ENCODE results near the gene ANKS1B.
"Not testable (repeated sequence)": the region's sequence is repeated elsewhere in the genome, so short reads cannot be mapped to it uniquely, and the experiment has no call there.

Gene ANKS1B

GRCh38 chr12:99043319-99043914 lies 941.3 kb downstream of the ANKS1B start:
- Histone ChIP-seq H3K36me3 (ENCODE audit: control insufficient read depth, insufficient read depth, low read length) (no peaks in the 10 kb centered on the region), H3K4me3 (ENCODE audit: low read length) (no peak overlapping the region), H3K9ac (ENCODE audit: low read length) (no peak overlapping the region), H3K27ac (ENCODE audit: low read depth, low read length) (no peak overlapping the region), H3K27me3 (ENCODE audit: control insufficient read depth, insufficient read depth, low read length) (no peaks in the 10 kb centered on the region), H3K4me1 (ENCODE audit: control insufficient read depth, insufficient read depth, low read length) (no peaks in the 10 kb centered on the region)

DNA sequence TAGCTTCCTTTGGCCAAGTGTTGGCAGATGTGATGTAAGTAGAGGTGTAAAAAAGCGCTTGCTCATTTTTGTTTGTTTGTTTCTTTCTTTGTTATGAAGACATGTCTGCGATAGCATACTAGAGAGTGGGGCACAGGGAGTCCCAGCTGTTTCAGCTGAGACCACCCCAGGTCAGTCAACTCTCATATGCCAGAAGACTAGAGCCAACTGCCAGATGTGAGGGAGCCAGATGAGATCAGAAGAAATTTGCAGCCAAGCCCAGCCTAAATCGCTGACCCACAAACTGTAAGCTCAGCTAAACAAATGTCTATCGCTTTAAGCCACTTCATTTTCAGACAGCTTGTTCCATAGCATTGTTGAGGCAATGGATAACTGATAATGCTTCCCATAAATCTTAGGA lies 942.5 kb downstream of the ANKS1B start:
- Histone ChIP-seq H3K4me1 (ENCODE audit: control insufficient read depth, insufficient read depth, low read length) (no peaks in the 10 kb centered on the region), H3K36me3 (ENCODE audit: control insufficient read depth, insufficient read depth, low read length) (no peaks in the 10 kb centered on the region), H3K27ac (ENCODE audit: low read depth, low read length) (no peak overlapping the region), H3K9ac (ENCODE audit: low read length) (no peak overlapping the region), H3K4me3 (ENCODE audit: low read length) (no peak overlapping the region), H3K27me3 (ENCODE audit: control insufficient read depth, insufficient read depth, low read length) (no peaks in the 10 kb centered on the region)

DNA sequence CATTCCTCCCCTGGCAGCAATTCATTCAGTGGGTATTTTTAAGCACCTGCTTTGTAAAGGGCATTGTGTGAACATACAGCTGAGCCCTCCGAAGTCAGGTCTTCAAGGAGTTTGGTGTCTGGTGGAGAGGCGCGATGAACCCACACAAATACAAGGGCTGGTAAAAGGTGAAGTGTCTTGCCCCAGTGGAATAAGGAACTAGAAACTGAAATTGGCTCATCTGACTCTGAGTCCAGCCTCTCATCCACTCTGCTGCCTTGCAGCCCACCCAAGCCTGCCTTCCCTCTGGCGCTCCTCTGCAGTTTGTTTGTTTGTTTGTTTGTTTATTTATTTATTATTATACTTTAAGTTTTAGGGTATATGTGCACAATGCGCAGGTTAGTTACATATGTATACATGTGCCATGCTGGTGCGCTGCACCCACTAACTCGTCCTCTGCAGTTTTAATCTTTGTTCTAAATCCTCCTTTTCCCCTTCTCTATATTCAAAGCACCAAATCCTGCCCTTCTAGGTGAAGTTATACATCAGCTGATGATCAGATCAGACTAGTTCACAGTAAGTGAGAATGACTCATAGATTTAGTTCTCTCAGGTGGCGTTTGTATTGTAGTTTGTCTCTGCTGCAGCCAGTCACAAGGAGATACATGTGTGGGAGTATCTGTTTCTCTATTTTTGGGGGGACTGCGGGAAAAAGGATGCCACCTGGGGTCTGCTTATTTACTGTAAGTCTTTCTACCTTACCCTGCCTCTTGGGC lies 945.2 kb downstream of the ANKS1B start:
- Histone ChIP-seq H3K36me3 (ENCODE audit: control insufficient read depth, insufficient read depth, low read length) (no peaks in the 10 kb centered on the region), H3K4me1 (ENCODE audit: control insufficient read depth, insufficient read depth, low read length) (no peaks in the 10 kb centered on the region), H3K27ac (ENCODE audit: low read depth, low read length) (no peak overlapping the region), H3K4me3 (ENCODE audit: low read length) (no peak overlapping the region), H3K9ac (ENCODE audit: low read length) (no peak overlapping the region), H3K27me3 (ENCODE audit: control insufficient read depth, insufficient read depth, low read length) (no peaks in the 10 kb centered on the region)

DNA sequence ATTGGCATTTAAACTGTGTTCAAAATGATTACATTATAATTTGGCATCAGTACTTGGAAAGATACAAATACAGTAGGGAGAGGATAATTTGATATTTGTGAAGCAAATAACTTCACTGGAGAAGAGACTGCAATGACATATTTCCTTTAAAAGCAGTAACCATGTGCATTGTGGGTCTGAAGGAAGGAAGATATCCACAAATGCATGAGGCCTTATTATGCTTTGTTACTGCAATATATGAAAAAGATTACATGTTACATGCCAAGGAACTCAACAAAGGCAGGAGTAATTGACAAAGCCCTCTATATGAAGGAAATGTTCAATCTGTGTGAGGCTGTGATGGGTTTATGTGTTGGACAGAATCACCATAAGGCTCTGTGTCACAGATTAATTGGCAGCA lies 948.2 kb downstream of the ANKS1B start:
- H3K9ac ChIP-seq (ENCODE audit: low read length) = no peak overlapping the region
- no peaks in the 10 kb centered on the region for H3K36me3 ChIP-seq (ENCODE audit: control insufficient read depth, insufficient read depth, low read length)
- no peak overlapping the region for H3K4me3 ChIP-seq (ENCODE audit: low read length)
- no peaks in the 10 kb centered on the region for H3K27me3 ChIP-seq (ENCODE audit: control insufficient read depth, insufficient read depth, low read length)
- no peaks in the 10 kb centered on the region for H3K4me1 ChIP-seq (ENCODE audit: control insufficient read depth, insufficient read depth, low read length)
- no peak overlapping the region for H3K27ac ChIP-seq (ENCODE audit: low read depth, low read length)

DNA sequence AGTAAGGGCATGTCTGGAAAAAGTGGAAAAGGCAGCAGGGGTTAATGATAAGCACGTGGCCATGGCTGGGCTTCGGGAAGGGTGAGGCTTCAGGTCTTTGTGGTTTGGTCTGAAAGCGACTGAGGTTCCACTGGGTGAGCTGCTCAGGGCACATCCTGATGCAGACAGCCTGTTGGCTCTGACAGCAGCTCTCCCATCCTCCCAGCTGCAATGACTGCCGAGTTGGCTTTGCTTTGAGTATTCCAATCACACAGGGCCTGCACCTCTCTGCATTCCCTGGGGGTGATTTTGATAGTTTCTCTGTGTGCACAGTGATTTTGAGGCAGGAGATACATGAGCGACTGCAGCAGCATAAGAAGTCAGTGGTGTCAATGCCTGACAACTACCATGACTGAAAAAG lies 948.9 kb downstream of the ANKS1B start:
- H3K4me1 ChIP-seq (ENCODE audit: control insufficient read depth, insufficient read depth, low read length) = no peaks in the 10 kb centered on the region
- H3K4me3 ChIP-seq (ENCODE audit: low read length) = no peak overlapping the region
- H3K36me3 ChIP-seq (ENCODE audit: control insufficient read depth, insufficient read depth, low read length) = no peaks in the 10 kb centered on the region
- H3K27ac ChIP-seq (ENCODE audit: low read depth, low read length) = no peak overlapping the region
- no peaks in the 10 kb centered on the region for H3K27me3 ChIP-seq (ENCODE audit: control insufficient read depth, insufficient read depth, low read length)
- H3K9ac ChIP-seq (ENCODE audit: low read length) = no peak overlapping the region

DNA sequence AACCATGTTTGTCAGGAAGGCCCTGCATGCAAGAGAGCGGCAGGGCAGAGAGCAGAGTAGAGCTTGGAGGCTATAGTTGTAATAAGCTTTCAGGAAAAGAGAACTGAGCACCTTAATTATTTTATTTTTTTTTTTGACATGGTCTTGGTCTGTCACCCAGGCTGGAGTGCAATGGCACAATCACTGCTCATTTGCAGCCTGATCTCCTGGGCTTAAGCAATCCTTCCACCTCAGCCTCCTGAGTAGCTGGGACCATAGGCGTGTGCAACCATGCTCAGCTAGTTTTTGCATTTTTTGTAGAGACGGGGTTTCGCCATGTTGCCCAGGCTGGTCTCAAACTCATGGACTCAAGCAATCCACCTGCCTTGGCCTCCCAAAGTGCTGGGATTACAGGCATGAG lies 950.5 kb downstream of the ANKS1B start:
- H3K27me3 ChIP-seq (ENCODE audit: control insufficient read depth, insufficient read depth, low read length); H3K4me3 ChIP-seq (ENCODE audit: low read length); H3K4me1 ChIP-seq (ENCODE audit: control insufficient read depth, insufficient read depth, low read length); H3K9ac ChIP-seq (ENCODE audit: low read length); H3K36me3 ChIP-seq (ENCODE audit: control insufficient read depth, insufficient read depth, low read length); H3K27ac ChIP-seq (ENCODE audit: low read depth, low read length): not testable (repeated sequence)

DNA sequence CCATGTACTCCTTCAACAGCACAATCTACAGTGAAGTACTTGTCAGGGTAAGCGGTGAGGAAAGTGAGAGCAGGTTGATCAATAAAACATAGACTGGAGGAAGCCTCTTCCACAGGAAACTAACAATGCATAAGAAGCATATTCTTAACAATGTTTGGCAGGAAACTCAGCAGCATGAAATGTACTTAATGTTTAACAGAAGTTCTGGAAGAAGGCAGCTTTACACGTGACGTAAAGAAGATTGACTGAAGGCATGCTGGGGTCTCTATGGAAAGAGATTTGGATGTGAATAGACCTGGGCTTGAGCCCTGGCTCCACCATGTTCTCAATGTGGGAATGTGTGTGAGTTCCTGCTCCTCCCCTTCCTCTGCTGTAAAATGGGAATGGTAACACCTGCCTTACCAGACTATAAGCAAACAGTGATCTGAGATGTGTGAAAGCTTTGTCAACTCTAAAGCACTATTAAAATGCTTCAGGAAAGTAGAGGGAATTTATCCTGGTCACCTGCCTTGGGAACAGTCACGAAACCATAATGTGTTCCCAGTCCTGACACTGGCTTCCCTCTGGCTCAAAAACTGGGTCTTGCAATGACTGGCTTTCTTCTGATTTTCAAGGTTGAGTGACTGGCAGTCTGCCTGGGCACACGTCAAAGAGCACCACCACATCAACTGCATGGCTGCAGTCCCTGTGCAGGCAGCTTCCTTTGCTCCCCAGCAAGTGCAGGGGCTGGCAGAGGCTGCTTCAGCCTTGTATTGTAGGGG lies 955.0 kb downstream of the ANKS1B start:
- Histone ChIP-seq H3K27me3 (ENCODE audit: control insufficient read depth, insufficient read depth, low read length) (no peaks in the 10 kb centered on the region), H3K27ac (ENCODE audit: low read depth, low read length) (no peak overlapping the region), H3K4me1 (ENCODE audit: control insufficient read depth, insufficient read depth, low read length) (no peaks in the 10 kb centered on the region), H3K9ac (ENCODE audit: low read length) (no peak overlapping the region), H3K36me3 (ENCODE audit: control insufficient read depth, insufficient read depth, low read length) (no peaks in the 10 kb centered on the region), H3K4me3 (ENCODE audit: low read length) (no peak overlapping the region)

DNA sequence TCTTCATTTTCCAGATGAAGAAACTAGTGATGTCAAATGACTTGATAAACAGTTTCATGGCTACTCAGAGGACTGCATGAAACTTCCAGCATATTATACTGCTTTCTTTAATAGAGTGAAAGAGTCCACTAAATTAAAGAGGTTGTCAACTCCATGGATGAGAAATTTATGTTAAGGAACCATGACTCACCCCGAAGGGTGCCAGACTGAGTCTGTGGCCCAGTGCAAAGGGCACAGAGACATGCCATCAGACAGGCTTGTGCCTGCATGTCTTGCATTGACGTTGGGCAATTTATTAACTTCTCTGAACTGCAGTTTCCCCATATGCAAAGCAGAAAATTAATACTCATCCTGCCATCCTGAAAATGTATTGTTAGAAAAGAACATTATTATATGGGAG lies 957.3 kb downstream of the ANKS1B start:
- Histone ChIP-seq H3K4me3 (ENCODE audit: low read length) (no peak overlapping the region), H3K27ac (ENCODE audit: low read depth, low read length) (no peak overlapping the region), H3K4me1 (ENCODE audit: control insufficient read depth, insufficient read depth, low read length) (no peaks in the 10 kb centered on the region), H3K27me3 (ENCODE audit: control insufficient read depth, insufficient read depth, low read length) (no peaks in the 10 kb centered on the region), H3K36me3 (ENCODE audit: control insufficient read depth, insufficient read depth, low read length) (no peaks in the 10 kb centered on the region), H3K9ac (ENCODE audit: low read length) (no peak overlapping the region)

GRCh38 chr12:99027055-99027393 lies 957.7 kb downstream of the ANKS1B start:
- no peaks in the 10 kb centered on the region for H3K4me1 ChIP-seq (ENCODE audit: control insufficient read depth, insufficient read depth, low read length)
- H3K36me3 ChIP-seq (ENCODE audit: control insufficient read depth, insufficient read depth, low read length) = no peaks in the 10 kb centered on the region
- H3K9ac ChIP-seq (ENCODE audit: low read length) = no peak overlapping the region
- no peak overlapping the region for H3K4me3 ChIP-seq (ENCODE audit: low read length)
- H3K27me3 ChIP-seq (ENCODE audit: control insufficient read depth, insufficient read depth, low read length) = no peaks in the 10 kb centered on the region
- H3K27ac ChIP-seq (ENCODE audit: low read depth, low read length) = no peak overlapping the region

- Histone ChIP-seq H3K4me3 (ENCODE audit: low read length) (no peak overlapping the region), H3K27me3 (ENCODE audit: control insufficient read depth, insufficient read depth, low read length) (no peaks in the 10 kb centered on the region), H3K9ac (ENCODE audit: low read length) (no peak overlapping the region), H3K36me3 (ENCODE audit: control insufficient read depth, insufficient read depth, low read length) (no peaks in the 10 kb centered on the region), H3K4me1 (ENCODE audit: control insufficient read depth, insufficient read depth, low read length) (no peaks in the 10 kb centered on the region), H3K27ac (ENCODE audit: low read depth, low read length) (no peak overlapping the region)
These were observed 958.2 kb downstream of the ANKS1B start for GRCh38 chr12:99026332-99027054.

DNA sequence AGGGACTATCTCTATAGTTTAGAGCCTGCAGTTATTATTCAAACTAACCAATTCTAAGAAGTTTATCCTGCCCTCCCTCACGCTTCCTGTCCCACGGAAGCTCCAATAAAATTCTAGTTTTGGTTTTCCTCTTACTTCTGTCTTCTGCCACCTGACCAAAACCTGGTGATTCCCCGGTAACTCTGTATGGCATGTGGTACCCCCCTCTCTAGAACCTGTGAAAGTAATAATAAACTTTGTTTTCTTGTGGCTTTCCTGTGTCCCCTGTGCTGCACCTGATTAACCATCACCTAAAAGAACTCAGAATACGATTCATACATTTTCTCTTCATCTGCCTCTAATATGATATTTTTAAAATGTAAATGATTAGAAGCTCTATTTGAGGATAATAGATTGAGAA lies 959.9 kb downstream of the ANKS1B start:
- Histone ChIP-seq H3K27ac (ENCODE audit: low read depth, low read length) (no peak overlapping the region), H3K4me3 (ENCODE audit: low read length) (no peak overlapping the region), H3K4me1 (ENCODE audit: control insufficient read depth, insufficient read depth, low read length) (no peaks in the 10 kb centered on the region), H3K9ac (ENCODE audit: low read length) (no peak overlapping the region), H3K36me3 (ENCODE audit: control insufficient read depth, insufficient read depth, low read length) (no peaks in the 10 kb centered on the region), H3K27me3 (ENCODE audit: control insufficient read depth, insufficient read depth, low read length) (no peaks in the 10 kb centered on the region)

DNA sequence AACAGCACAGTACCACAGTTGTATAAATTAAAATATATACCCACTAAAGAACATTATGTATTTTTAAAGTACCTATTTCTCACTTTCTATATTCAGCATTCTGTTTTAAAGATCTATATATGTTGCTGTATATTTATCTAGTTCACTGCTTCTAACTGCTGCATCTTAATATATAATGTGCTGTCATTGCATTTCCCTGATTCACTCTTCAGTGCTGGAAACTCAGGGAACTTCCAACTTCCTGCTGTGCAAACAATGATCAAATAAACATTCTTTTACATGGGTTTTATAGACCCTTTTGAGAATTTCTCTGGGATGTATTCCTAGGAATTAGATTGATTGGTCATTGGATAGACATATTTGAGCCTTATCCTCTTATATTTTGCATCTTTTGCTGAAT lies 960.5 kb downstream of the ANKS1B start:
- Histone ChIP-seq H3K4me1 (ENCODE audit: control insufficient read depth, insufficient read depth, low read length) (no peaks in the 10 kb centered on the region), H3K27ac (ENCODE audit: low read depth, low read length) (no peak overlapping the region), H3K36me3 (ENCODE audit: control insufficient read depth, insufficient read depth, low read length) (no peaks in the 10 kb centered on the region), H3K27me3 (ENCODE audit: control insufficient read depth, insufficient read depth, low read length) (no peaks in the 10 kb centered on the region), H3K4me3 (ENCODE audit: low read length) (no peak overlapping the region), H3K9ac (ENCODE audit: low read length) (no peak overlapping the region)

All from rectal smooth muscle tissue (tissue), 1 donor.